Liver (tissue), 9 donors: ENCODE results near the gene RCAN3. TPM values are rescaled to one million over a fixed set of nuclear protein-coding genes. Genes with fewer than 3 reads are reported as not detected.
"Not testable (repeated sequence)": the region's sequence is repeated elsewhere in the genome, so short reads cannot be mapped to it uniquely, and the experiment has no call there.

Experiments
- DNase-seq: peaks from one replicate; pipeline ENCODE4 v3.0.0-alpha.2; 2017; ENCODE audit warnings: low spot score
- H3K27ac ChIP-seq, 2 donors: one replicate each; pipeline ENCODE4 v1.7.0; 2013; ENCODE audit warnings: inconsistent platforms in 2 of 2, low read length in 2 of 2, control low read depth in 1 of 2, low read depth in 1 of 2, mild to moderate bottlenecking in 1 of 2
- H3K27me3 ChIP-seq, 4 donors: one replicate each; pipeline versions ENCODE4 v1.6.1 to v1.7.0; 2013; ENCODE audit warnings: low read length in 3 of 4, inconsistent platforms in 1 of 4, mild to moderate bottlenecking in 1 of 4, moderate library complexity in 1 of 4; ENCODE audit not compliant: control insufficient read depth in 4 of 4, insufficient read depth in 4 of 4
- H3K36me3 ChIP-seq, 4 donors: one replicate each; pipeline versions ENCODE4 v1.6.1 to v1.7.0; 2013; ENCODE audit warnings: low read length in 3 of 4, mild to moderate bottlenecking in 3 of 4, low read depth in 1 of 4, moderate library complexity in 1 of 4; ENCODE audit not compliant: control insufficient read depth in 4 of 4, insufficient read depth in 3 of 4
- H3K4me1 ChIP-seq, 4 donors: one replicate each; pipeline versions ENCODE4 v1.6.1 to v1.7.0; 2013; ENCODE audit warnings: low read length in 3 of 4, mild to moderate bottlenecking in 3 of 4, moderate library complexity in 1 of 4; ENCODE audit not compliant: control insufficient read depth in 4 of 4, insufficient read depth in 4 of 4
- H3K4me3 ChIP-seq, 3 donors: one replicate each; pipeline versions ENCODE4 v1.6.1 to v1.7.0; 2013; ENCODE audit warnings: low read length in 3 of 3, control low read depth in 1 of 3, low read depth in 1 of 3, mild to moderate bottlenecking in 1 of 3
- H3K9ac ChIP-seq, 2 donors: one replicate each; pipeline ENCODE4 v1.7.0; 2013; ENCODE audit warnings: low read length in 2 of 2, mild to moderate bottlenecking in 2 of 2, moderate library complexity in 2 of 2, control low read depth in 1 of 2, low read depth in 1 of 2
- H3K9me3 ChIP-seq, 4 donors: one replicate each; pipeline versions ENCODE4 v1.6.1 to v1.7.0; 2013; ENCODE audit warnings: low read length in 3 of 4; ENCODE audit not compliant: control insufficient read depth in 4 of 4
- ATF3 ChIP-seq: IDR thresholded peaks from 2 replicates; pipeline ENCODE4 v1.6.1; 2016; ENCODE audit warnings: antibody characterized with exemption
- CTCF ChIP-seq: fragments of 150-350 bp; IDR thresholded peaks from 2 replicates; pipeline ENCODE4 v1.5.1; 2017; ENCODE audit warnings: improper control_type of control experiment, low read depth, low read length; ENCODE audit not compliant: missing input control
- EGR1 ChIP-seq, 2 donors: IDR thresholded peaks; 2 replicates each; pipeline ENCODE4 v1.6.1; 2016 to 2018; ENCODE audit warnings: antibody characterized with exemption in 2 of 2, low read depth in 2 of 2
- FOXA1 ChIP-seq: IDR thresholded peaks from 2 replicates; pipeline ENCODE4 v1.6.1; 2016; ENCODE audit warnings: antibody characterized with exemption
- FOXA2 ChIP-seq: IDR thresholded peaks from 2 replicates; pipeline ENCODE4 v1.6.1; 2016; ENCODE audit warnings: antibody characterized with exemption
- GABPA ChIP-seq, 2 donors: IDR thresholded peaks in 1 of 2; conservative IDR thresholded peaks in 1 of 2; 2 replicates each; pipeline ENCODE4 v1.6.1; 2016; ENCODE audit warnings: antibody characterized with exemption in 2 of 2, mild to moderate bottlenecking in 1 of 2, moderate library complexity in 1 of 2
- HNF4A ChIP-seq, 2 donors: conservative IDR thresholded peaks; 2 replicates each; pipeline ENCODE4 v1.6.1; 2016; ENCODE audit warnings: antibody characterized with exemption in 2 of 2, mild to moderate bottlenecking in 2 of 2
- HNF4G ChIP-seq: IDR thresholded peaks from 2 replicates; pipeline ENCODE4 v1.6.1; 2016; ENCODE audit warnings: antibody characterized with exemption
- JUND ChIP-seq, 2 donors: IDR thresholded peaks; 2 replicates each; pipeline ENCODE4 v1.6.1; 2016; ENCODE audit warnings: antibody characterized with exemption in 2 of 2
- MAX ChIP-seq: IDR thresholded peaks from 2 replicates; pipeline ENCODE4 v1.6.1; 2016; ENCODE audit warnings: antibody characterized with exemption
- NR2F2 ChIP-seq: IDR thresholded peaks from 2 replicates; pipeline ENCODE4 v1.6.1; 2016; ENCODE audit warnings: antibody characterized with exemption
- RAD21 ChIP-seq, 2 donors: IDR thresholded peaks; 2 replicates each; pipeline ENCODE4 v1.6.1; 2016; ENCODE audit warnings: antibody characterized with exemption in 2 of 2, mild to moderate bottlenecking in 2 of 2
- REST ChIP-seq: IDR thresholded peaks from 2 replicates; pipeline ENCODE4 v1.6.1; 2016; ENCODE audit warnings: antibody characterized with exemption, mild to moderate bottlenecking
- RXRA ChIP-seq, 2 donors: IDR thresholded peaks; 2 replicates each; pipeline ENCODE4 v1.6.1; 2017 to 2018; ENCODE audit warnings: antibody characterized with exemption in 2 of 2, mild to moderate bottlenecking in 1 of 2
- SP1 ChIP-seq: IDR thresholded peaks from 2 replicates; pipeline ENCODE4 v1.6.1; 2018; ENCODE audit warnings: antibody characterized with exemption, mild to moderate bottlenecking
- TAF1 ChIP-seq: conservative IDR thresholded peaks from 2 replicates; pipeline ENCODE4 v1.6.1; 2016; ENCODE audit warnings: antibody characterized with exemption, mild to moderate bottlenecking
- YY1 ChIP-seq: IDR thresholded peaks from 2 replicates; pipeline ENCODE4 v1.6.1; 2016; ENCODE audit warnings: antibody characterized with exemption, mild to moderate bottlenecking
- ZBTB33 ChIP-seq: IDR thresholded peaks from 2 replicates; pipeline ENCODE4 v1.6.1; 2016; ENCODE audit warnings: antibody characterized with exemption
- WGBS: extraction: QIAGEN DNeasy Blood & Tissue Kit; methylation state at CpG from one replicate; pipeline ENCODE4 v1.1.7; 2013; 5-methylcytosine and 5-hydroxymethylcytosine counted together
- polyA plus RNA-seq, 2 donors: library from polyadenylated mRNA; stranded (reverse) in 1 of 2; unstranded in 1 of 2; fragments of 200-250 nt in 1 of 2; fragments of >200 nt in 1 of 2; fragmentation: Nextera tagmentation in 1 of 2; extraction: Ambion mirVana in 1 of 2; gene quantifications; one replicate each; pipeline versions ENCODE4 v1.2.1 to v1.2.3, GENCODE V29; 2013 to 2015
- total RNA-seq, 2 donors: library from RNA; depleted of rRNA; stranded (reverse); fragments of >200 nt; gene quantifications; one replicate each; pipeline ENCODE4 v1.2.3, GENCODE V29; 2014
- donor health status: healthy.
- donor health status: healthy.
- donor health status: healthy.
- donor health status: healthy.
- donor health status: healthy.

The RCAN3 gene
- total and polyA plus RNA-seq, 4 donors = 0.97 to 3.1 (median 1.2) TPM

- Histone ChIP-seq H3K36me3 (no peaks in the 10 kb centered on the region), H3K9ac (no peak overlapping the region), H3K4me3 (no peak overlapping the region), H3K9me3 (no peaks in the 10 kb centered on the region), H3K27me3 (no peaks in the 10 kb centered on the region), H3K27ac (no peak overlapping the region), H3K4me1 (no peaks in the 10 kb centered on the region)
- DNase-seq = no peak
- no peak for TF ChIP-seq EGR1 (IDR thresholded peaks at IDR 0.05; ENCODE audit: low read depth in 2 of 2)
- TF ChIP-seq HNF4A (conservative IDR thresholded peaks at IDR 0.05) = no peak
- no peak for TF ChIP-seq CTCF
- TF ChIP-seq ZBTB33 = no peak
- no peak for TF ChIP-seq ATF3
- TF ChIP-seq JUND (IDR thresholded peaks at IDR 0.05) = no peak
- no peak for TF ChIP-seq RXRA (IDR thresholded peaks at IDR 0.05)
- TF ChIP-seq RAD21 (IDR thresholded peaks at IDR 0.05) = no peak
- no peak for TF ChIP-seq FOXA2
- no peak for TF ChIP-seq TAF1
- TF ChIP-seq SP1 = no peak
- TF ChIP-seq YY1 = no peak
- TF ChIP-seq NR2F2 = no peak
- TF ChIP-seq REST = no peak
- no peak for TF ChIP-seq GABPA (IDR thresholded peaks at IDR 0.05 in 1 of 2, conservative IDR thresholded peaks at IDR 0.05 in 1 of 2)
- no peak for TF ChIP-seq MAX
- TF ChIP-seq FOXA1 = no peak
- TF ChIP-seq HNF4G = no peak
- 97% methylated on average over 4 of the region's 4 CpGs for WGBS
Measured at GRCh38 chr1:24517898-24518297, 15.3 kb downstream of the RCAN3 start.

GRCh38 chr1:24520282-24520681, 17.6 kb downstream of the RCAN3 start:
- H3K36me3 ChIP-seq, H3K27me3 ChIP-seq, H3K9ac ChIP-seq, H3K27ac ChIP-seq, H3K4me3 ChIP-seq, H3K9me3 ChIP-seq, DNase-seq, H3K4me1 ChIP-seq: not testable (repeated sequence)
- WGBS = 95% methylated on average over 5 of the region's 5 CpGs
